Midbrain (tissue), 1 donor: ENCODE measurements around the gene GSTCD.

ENCODE experiments used
- DNase-seq: peaks from one replicate; lab custom pipeline; 2025; lab: John Stamatoyannopoulos, UW

The GSTCD gene

GRCh38 chr4:105894660-105895582 is 186.3 kb downstream of the GSTCD start, which contains the start of gene NPNT:
Gene NPNT (plus strand): TSS chr4:105895471. CDS start chr4:105895653, 182 bp downstream.
- peak; percentile 44 for DNase-seq

GRCh38 chr4:105895583-105896460 is 187.2 kb downstream of the GSTCD start:
- no peak for DNase-seq

- no peak for DNase-seq
These were observed 187.9 kb downstream of the GSTCD start for GRCh38 chr4:105896461-105896942.
